NCI-H2029 treated with DMSO at 0.1 percent for 48 hours (cell line): ENCODE measurements around the gene PLPP3.
"Not testable (repeated sequence)": the region's sequence is repeated elsewhere in the genome, so short reads cannot be mapped to it uniquely, and the experiment has no call there.

Experiments used
- DNase-seq: peaks from one replicate; lab custom pipeline; 2025; lab: John Stamatoyannopoulos, UW

Gene PLPP3

DNA sequence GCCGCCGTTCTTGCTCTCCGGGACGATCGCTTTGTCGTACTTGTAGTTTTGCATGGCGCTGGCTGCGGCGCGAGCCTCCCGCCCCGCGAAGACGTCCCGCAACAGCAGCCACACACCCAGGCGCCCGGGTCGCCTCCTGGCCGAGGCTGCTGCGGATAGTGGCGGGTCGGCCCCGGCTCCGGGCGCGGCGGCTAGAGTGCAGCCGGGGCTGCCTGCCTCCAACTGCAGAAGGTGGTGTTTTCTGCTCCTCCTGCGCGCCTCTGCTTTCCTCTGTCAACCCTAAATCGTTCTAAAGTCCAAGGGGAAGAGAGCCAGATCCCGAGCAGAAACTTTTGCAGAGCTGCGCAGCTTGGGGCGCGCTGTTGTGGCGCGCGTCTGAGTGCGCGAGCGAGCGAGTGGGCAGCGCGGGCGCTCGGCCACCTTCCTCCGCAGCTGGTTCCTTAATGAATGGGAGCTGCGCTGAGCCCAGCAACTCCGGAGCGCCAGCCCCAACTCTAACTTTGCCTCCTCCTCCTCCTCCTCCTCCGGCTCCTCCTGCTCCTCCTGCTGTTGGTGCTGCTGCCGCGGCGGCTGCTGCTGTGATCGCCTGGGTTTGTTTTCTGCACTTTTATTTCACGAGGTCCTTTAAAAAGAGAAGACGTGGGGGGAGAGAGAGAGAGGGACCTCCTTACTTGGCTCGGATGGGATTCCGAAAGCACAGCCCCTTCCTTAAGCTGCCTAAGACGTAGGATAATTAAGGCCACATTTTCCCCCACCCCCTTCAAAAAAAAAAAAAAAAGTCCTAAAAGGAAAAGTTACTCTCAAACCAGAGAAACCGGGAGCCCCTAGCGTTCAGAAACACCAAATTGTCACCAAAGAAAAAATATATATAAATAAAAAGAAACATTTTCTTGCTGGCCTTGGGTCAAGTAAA is at the start of gene PLPP3:
PLPP3 (minus strand) TSS at position 601 of the 913 bp plus-strand sequence; CDS start at position 54, 547 bp downstream.
- peak; percentile 80 for DNase-seq

DNA sequence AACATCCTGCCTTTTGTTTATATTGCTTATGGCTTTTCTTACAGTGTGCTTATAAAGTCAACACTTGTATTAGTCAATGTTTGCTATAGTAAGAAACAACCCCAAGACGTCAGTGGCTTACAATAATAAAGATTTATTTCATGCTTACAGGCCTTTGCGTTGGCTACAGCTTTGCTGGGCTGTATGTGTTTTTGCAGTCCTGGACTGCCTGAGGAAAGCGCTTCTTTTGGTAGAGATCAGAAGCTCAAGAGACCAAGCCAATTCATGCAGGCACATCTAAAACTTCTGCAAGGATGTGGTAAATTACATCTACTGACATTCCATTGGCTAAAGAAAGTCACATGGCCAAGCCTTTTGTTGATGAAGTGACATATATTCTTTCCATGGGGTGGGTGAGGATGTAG is 48.3 kb upstream of the PLPP3 start:
- no peak for DNase-seq

DNA sequence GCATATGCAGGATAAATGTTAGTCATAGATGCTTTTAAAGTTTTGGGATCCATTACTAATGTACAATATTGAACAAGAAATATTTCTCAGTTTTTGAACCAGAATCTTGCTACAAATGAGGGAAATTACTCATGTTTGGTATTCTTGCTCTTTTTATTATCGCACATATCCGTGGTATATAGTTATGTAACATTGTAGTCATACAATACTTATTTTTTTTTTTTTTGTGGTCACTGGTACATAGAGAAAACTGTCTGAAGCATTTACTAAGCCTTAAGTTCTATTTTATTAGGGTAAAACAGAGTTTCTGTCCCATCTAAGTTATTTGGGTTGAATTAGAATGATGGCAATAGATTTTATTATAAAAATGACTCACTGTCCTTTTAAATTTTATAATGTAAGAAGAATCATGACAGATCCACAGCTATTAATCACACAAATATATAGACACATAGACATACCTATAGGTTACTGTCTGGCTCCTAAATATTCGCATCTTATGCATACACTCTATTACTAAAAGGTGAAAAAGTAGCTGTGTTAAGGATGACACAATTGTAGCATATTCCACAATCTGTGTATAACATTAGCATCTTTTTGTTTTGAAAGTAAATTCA is 47.8 kb upstream of the PLPP3 start:
- DNase-seq, result no peak

DNA sequence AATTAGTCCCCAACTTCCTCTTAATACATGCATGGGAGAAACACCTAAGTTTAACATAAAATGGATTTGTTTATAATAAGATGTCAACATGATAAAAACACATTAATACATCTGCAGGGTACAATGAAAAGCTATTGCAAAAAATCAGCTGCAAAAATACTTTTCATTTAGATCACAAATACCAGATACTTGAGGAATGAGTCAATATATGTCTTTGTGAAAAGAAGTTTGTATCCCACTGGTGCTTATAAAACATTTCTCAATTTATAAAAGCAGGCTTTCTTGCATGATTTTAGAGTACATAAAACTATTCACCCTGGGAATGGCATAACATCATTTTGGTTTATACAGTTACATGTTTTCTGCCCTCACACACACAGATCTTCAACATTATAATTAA is 47.2 kb upstream of the PLPP3 start:
- DNase-seq, result no peak

DNA sequence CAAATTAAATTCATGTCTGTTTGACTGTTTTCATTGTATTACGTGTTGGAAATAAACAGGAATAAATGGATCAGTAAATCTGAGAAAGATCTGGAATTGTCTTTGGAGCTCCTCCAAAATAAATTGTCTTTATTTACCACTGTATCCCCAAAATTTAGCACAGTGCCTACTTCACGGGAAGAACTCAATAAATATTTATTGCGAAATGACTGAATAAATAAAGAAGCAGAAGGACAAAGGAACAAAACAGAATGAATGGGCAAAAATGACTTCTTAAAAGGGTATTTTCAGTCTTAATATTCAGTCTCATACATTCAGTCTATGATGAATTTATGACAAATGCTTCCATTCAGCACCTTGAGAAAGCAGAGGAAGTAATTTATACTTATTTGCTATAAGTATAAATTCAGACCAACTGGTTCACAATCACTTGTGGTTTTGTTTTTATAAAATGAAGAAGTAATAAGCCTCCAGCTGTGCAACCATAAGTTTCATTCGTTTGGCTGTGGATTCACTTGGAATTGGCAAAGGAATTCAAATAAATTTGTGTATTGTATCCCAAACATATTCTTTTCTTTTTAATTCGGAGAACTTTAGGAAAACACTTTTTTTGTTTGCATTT is 46.6 kb upstream of the PLPP3 start:
- DNase-seq, result no peak

DNA sequence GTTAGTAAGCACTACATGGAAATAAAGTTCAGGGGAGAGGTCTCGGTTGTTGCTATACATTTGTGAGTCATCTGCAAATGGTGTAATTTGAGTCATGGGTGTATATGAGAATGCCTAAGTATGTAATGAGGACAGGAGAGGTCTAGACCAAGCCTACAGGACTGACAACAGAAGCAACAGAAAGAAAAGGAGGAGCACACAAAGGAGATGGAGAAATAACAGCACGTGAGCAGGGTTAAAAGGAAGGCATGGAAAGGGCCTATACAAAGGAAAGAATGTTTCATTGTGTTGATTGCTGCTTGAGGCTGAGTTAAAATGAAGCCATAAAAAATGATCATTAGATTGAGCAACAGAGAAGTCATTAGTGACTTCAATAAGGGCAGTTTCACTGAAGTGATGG is 37.8 kb upstream of the PLPP3 start:
- DNase-seq, result no peak

DNA sequence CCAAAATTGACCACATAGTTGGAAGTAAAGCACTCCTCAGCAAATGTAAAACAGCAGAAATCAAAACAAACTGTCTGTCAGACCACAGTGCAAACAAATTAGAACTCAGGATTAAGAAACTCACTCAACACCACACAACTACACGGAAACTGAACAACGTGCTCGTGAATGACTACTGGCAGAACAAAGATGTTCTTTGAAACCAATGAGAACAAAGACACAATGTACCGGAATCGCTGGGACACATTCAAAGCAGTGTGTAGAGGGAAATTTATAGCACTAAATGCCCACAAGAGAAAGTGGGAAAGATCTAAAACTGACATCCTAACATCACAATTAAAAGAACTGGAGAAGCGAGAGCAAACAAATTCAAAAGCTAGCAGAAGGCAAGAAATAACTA is 31.4 kb upstream of the PLPP3 start:
- DNase-seq, result not testable (repeated sequence)

DNA sequence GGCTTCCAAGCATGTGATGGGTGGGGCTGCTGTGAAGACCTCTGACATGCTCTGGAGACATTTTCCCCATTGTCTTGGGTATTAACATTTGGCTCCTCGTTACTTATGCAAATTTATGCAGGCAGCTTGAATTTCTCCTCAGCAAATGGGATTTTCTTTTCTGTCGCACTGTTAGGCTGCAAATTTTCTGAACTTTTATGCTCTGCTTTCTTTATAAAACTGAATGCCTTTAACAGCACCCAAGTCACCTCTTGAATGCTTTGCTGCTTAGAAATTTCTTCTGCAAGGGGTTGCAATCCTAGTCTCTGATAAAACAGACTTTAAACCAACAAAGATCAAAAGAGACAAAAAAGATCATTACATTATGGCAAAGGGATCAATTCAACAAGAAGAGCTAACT is 30.7 kb upstream of the PLPP3 start:
- DNase-seq, result not testable (repeated sequence)

DNA sequence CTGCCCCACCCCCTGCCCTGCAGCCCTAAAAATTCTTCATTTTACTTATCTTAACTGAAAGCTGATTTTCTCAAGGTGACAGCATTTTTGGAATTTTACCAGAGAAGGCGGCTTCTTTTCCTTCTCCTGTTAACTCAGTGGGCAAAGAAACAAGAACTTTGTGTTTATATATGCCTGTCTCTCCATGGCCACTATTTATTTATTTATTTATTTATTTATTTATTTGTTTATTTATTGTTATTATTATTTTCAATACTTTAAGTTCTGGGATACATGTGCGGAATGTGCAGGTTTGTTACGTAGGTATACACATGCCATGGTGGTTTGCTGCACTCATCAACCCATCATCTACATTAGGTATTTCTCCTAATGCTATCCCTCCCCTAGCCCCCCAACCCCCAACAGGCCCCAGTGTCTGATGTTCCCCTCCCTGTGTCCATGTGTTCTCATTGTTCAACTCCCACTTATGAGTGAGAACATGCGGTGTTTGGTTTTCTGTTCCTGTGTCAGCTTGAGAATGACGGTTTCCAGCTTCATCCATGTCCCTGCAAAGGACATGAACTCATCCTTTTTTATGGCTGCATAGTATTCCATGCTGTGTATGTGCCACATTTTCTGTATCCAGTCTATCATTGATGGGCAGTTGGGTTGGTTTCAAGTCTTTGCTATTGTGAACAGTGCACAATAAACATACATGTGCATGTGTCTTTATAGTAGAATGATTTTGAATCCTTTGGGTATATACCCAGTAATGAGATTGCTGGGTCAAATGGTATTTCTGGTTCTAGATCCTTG is 16.2 kb upstream of the PLPP3 start:
- DNase-seq, result not testable (repeated sequence)

DNA sequence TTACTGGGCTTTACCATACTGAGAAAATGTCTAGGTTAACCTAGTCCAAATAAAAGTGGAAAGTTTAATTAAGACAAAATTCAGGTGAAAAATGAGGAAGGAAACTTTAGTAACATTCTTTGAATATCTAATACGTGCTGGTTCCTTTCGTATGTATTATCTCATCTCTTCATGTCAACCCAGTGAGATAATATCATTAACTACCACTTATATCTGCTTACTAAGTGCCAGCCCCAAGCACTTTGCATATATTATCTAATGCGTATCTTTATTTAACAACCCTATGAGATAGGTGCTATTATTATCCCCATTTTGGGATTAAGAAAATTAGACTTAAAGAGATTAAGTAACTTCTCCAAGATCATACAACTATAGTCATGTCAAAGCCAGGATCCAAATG is 12.5 kb upstream of the PLPP3 start:
- DNase-seq, result no peak

DNA sequence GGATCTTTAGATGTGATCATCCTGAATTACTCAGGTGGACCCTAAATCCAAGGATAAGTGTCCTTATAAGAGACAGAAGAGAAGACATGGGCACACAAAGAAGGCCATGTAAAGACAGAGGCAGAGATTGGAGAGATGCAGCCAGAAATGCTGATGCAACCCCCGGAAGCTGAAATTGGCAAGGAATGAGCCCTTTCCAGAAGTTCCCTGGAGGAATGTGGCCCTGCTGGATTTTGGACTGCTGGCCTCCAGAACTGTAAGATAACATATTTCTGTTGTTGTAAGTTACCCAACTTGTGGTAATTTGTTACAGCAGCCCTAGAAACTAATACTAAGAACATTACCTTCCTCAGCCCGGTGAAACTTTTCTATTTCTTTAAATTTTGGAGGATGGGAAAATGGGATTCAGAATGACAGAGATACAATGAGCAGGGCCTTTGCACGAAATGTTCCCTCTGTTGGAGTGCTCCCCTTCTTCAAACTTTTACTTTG is 11.2 kb upstream of the PLPP3 start:
- no peak for DNase-seq

DNA sequence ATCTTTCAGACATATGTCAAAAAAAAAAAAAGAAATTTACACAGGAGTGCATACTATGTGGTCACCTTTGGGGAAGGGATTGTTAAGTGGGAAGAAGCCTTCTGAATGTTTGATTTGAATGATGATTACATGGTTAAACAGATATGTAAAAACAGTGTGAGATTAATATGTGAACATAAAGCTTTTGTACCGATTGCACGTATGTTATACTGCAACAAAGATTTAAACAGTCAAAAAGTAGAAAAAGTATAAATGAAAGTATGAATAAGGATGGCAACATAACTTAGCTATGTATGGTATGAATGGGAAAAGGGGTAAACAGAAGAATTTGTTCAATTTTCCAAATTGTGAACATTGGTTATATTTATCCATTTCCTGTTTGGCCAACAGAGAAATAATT is 10.0 kb upstream of the PLPP3 start:
- DNase-seq, result no peak

DNA sequence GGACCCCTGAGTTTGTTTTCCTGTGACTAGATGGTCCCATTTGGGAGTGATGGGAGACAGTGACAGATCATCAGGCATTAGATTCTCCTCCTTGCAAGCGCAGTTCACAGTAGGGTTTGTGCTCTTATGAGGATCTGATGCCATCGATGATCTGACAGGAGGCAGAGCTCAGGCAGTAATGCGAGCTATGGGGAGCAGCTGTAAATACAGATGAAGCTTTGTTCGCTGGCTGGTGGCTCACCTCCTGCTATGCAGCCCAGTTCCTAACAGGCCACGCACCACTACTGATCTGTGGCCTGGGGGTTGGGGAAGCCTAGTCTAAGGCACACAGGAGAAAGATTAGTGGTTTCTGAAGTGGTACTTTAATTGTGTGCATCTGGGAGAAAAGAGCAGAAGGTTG is 7.1 kb upstream of the PLPP3 start:
- no peak for DNase-seq

DNA sequence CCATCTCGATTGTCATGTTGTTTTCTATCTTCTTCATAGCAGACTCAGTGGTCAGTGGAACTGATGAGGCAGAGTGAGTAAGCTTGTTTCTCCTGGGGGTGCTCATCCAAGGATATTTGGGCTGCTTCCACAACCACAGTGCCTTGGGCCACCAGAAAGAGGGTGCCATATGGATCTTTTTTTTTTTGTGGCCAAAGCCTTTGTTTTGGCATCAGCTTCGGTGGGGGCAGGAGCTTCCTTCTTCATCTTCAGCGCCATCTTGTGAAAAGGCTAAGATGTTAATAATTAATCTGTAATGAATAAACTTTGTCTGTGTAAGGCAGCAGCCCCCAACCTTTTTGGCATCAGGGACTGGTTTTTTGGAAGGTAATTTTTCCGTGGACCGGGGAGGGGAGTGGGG is 6.6 kb upstream of the PLPP3 start:
- DNase-seq, result no peak

DNA sequence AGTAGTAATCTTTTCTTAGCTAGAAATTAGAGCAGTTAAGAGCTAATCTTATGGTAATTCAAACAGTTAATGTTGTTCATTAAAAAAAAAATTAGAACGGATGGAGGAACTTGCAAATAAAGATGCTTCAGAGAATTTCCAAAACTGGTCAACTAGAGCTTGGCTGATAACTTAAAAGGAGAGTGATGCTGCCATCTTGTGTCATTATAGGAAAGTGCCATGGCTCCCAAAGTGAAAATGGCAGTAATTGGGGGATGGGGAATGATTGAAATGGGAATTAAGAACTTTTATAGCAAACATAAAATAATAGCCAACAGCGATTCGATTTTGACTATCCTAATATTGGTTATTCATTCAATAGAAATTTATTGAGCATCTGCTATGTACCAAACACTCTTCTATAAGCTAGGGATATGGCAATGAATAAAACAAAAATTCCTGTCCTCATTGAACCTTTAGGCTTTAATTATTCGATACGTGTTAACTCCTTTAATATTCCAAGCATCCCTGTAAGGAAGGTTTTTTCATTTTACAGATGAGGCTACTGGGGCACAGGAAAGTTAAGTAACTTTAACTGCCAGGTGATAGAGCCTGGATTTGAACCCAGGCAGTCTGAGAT is 5.7 kb upstream of the PLPP3 start:
- DNase-seq, result peak; percentile 95

DNA sequence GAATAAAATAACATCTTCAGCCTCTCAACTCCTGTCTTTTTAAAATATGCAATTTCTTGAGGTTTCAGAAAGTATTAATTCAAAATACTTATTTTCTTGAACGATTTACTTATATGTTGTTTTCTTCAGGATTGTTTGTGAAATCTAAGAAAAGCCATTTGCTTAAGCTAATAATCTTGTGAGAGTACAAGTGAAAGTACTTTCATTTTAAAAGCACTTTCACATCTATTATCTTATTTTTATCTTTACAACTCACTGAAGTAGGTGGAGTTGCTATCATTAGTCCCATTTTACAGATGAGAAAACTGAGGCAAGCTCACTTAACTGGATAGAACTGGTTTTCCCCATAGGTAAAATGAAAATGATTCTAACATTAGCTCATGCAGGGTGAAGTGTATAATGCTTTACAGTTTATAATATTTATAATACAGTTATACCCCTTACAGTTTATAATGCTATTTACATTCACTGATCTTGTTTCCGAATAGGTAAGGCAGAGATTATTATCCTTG is 4.7 kb upstream of the PLPP3 start:
- DNase-seq, result no peak

DNA sequence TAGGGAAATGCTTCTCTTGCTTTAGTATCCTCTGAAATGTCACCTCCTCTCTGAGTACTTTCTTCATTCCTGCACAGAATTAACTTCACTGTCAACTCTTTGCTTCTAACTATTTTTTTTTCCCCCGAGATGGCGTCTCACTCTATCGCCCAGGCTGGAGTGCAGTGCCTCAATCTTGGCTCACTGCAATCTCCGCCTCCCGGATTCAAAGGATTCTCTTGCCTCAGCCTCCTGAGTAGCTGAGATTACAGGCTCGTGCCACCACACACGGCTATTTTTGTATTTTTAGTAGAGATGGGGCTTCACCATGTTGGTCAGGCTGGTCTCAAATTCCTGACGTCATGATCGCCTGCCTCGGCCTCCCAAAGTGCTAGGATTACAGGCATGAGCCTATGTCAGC is 1.4 kb upstream of the PLPP3 start:
- no peak for DNase-seq

DNA sequence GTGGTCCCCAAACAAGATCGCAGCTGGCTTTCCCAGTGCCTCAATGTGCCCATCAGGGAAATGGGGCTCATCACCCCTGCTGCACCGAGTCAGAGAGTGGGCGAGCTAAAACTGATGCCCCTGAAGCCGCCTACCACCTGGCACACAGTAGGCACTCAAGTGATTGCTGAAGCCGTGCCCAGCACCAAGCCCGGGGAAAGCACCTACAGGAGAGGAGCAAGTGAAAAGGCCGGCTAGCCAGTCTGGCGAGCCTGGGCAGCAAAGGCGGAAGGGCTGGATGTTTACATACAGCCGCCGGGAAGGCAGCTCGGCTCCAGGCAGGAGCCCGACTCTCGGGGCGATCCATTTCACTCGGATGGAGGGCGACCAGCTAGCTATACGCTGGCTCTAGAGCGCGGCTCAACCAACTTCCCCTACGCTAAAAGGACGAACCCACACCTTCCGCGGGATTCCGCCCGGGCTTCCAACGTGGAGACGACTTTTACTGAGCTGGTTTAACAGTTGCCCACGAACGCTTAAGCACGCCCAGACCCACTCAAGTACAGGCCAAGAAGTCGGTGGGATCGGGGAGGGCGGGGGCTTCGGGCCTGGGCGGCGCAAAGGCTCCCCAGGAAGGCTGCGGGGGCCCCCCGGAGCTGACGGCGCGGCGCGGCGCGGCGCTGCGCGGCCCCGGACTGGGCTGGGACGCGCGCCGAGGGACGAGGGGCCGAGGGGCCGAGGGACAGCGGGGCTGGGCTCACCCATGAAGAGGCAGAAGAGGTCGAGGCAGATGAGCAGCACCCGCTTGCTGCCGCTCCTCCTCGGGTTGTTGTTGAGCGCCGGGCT is 1.0 kb downstream of the PLPP3 start:
- peak; percentile 55 for DNase-seq

DNA sequence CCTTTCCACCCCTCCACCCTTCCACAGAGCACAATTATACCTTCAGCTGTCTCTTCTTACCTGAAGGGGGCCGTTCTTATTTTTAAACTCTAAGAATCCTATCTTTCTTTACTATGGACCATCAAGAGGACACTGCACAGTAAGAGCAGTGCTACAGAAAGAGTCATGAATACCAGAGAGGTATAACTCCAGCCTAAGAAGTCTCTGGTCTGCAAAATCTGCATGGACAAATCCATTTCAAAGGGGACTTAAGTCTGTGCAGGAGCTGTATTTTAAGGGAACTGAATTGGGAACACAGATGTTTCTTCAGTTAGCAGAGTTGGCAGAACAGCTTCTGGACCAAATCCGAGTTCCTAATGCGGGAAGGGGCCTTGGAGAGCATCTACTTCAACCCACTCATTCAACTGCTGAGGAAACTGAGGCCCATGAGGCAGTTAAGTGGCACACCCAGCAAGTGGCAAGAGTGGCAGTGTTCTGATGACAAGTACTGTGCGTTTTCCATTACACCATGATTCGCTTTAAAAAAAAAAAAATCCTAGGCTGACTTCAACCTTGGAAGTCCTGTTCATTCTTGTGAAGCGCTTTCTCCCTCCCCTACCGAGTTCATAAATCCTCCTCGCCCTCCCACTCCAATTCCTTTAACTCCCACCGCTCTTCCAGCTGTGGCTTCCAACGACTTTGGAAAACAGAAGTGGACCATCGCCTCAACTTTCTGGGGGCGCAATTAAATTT is 1.8 kb downstream of the PLPP3 start:
- peak; percentile 92 for DNase-seq
